HG03196 (cell line): Measurements from ENCODE around the gene ADAMTS12.

Source experiments
- ATAC-seq: cut with Tn5 transposase; IDR thresholded peaks from one replicate; pipeline ENCODE4 v1.9.1; 2021; ENCODE audit not compliant: unreplicated experiment

Gene ADAMTS12

GRCh38 chr5:33721491-33722200 lies 170.1 kb downstream of the ADAMTS12 start:
- no peak for ATAC-seq

- ATAC-seq, result no peak
Observed at GRCh38 chr5:33720176-33720575, 171.6 kb downstream of the ADAMTS12 start.

- ATAC-seq, result no peak
Observed at GRCh38 chr5:33719769-33720168, 172.0 kb downstream of the ADAMTS12 start.

- ATAC-seq, result no peak
Observed at GRCh38 chr5:33715661-33716060, 176.1 kb downstream of the ADAMTS12 start.

- no peak for ATAC-seq
Observed at GRCh38 chr5:33713136-33713765, 178.5 kb downstream of the ADAMTS12 start.

- ATAC-seq, result no peak
Observed at GRCh38 chr5:33712664-33713063, 179.1 kb downstream of the ADAMTS12 start.

GRCh38 chr5:33711094-33711679 lies 180.6 kb downstream of the ADAMTS12 start:
- ATAC-seq, result no peak

GRCh38 chr5:33702867-33703266 lies 188.9 kb downstream of the ADAMTS12 start:
- ATAC-seq, result no peak

- no peak for ATAC-seq
Observed at GRCh38 chr5:33701951-33702350, 189.8 kb downstream of the ADAMTS12 start.

- no peak for ATAC-seq
Observed at GRCh38 chr5:33701251-33701650, 190.5 kb downstream of the ADAMTS12 start.

- ATAC-seq, result no peak
Observed at GRCh38 chr5:33696411-33696810, 195.4 kb downstream of the ADAMTS12 start.

- no peak for ATAC-seq
Observed at GRCh38 chr5:33692980-33693379, 198.8 kb downstream of the ADAMTS12 start.

GRCh38 chr5:33691856-33692255 lies 199.9 kb downstream of the ADAMTS12 start:
- no peak for ATAC-seq

GRCh38 chr5:33690374-33691135 lies 201.2 kb downstream of the ADAMTS12 start:
- ATAC-seq, result no peak

- no peak for ATAC-seq
Observed at GRCh38 chr5:33688526-33688925, 203.3 kb downstream of the ADAMTS12 start.

GRCh38 chr5:33688066-33688465 lies 203.7 kb downstream of the ADAMTS12 start:
- ATAC-seq, result no peak

GRCh38 chr5:33685873-33686755 lies 205.7 kb downstream of the ADAMTS12 start:
- ATAC-seq, result no peak

GRCh38 chr5:33684496-33685159 lies 207.2 kb downstream of the ADAMTS12 start:
- no peak for ATAC-seq

- ATAC-seq, result no peak
Observed at GRCh38 chr5:33679791-33680190, 212.0 kb downstream of the ADAMTS12 start.

- peak; percentile 68 for ATAC-seq
Observed at GRCh38 chr5:33675958-33676464, 215.8 kb downstream of the ADAMTS12 start.
